Middle frontal gyrus (tissue), 1 donor: ENCODE measurements around the gene COPB1.

ENCODE experiments used
- DNase-seq: peaks from one replicate; pipeline ENCODE4 v3.0.0-alpha.2; 2015; ENCODE audit warnings: low spot score; ENCODE audit errors: extremely low spot score

The COPB1 gene

DNA sequence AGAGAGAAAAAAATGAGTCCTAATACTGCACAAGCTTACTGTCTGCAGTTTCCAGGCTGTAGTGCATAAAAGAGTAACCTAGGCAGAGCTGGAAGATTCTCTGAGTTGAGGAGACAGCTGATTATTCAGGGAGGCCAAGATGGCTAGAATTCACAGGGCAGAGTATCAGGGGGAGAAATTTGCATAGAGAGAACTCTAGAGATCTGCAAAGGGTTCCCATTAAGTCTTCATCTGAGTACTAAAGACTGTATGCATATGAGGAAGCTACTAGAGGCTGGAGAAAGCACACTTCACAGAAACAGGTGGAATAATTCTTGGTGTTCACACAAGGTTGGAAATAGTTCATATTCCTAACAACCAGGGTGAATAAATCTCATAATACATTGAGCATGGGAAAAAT lies 74.0 kb downstream of the COPB1 start:
- DNase-seq = no peak

DNA sequence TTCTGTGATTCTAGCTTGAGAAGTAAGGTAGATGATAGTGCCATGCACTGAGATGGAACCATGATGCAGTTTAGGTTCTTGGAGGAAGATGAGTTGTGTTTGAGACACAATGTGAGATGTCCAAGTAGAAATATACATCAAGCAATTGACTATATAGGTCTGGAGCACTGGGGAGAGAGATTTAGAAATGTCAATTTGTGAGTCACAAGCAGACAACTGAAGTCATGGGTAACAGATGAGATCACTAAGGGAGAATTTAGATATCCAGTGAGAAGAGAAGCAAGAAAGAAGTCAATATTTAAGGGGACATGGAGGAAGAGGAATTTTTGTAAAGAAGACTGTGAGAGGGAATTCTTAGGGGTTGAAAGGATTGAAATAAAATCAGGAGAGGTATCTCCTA lies 75.5 kb downstream of the COPB1 start:
- no peak for DNase-seq

DNA sequence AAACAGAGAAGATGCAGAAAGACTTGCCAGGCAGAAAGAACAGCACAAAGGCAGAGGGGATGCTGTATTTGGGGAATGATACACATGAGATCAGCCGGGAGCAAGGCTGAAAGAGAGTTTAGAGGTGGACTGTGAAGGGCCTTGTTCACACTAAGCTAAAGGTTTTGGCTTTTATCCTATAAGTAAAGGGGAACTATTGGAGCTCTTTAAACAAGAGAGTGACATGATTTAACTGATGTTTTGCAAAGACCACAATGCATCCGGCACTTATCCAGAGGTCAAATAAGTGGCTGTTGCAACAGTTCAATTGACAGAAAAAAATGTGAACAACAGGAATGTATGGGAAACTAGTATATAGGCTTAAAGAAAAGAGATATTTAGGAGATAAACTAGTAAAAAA lies 76.0 kb downstream of the COPB1 start:
- DNase-seq = no peak

DNA sequence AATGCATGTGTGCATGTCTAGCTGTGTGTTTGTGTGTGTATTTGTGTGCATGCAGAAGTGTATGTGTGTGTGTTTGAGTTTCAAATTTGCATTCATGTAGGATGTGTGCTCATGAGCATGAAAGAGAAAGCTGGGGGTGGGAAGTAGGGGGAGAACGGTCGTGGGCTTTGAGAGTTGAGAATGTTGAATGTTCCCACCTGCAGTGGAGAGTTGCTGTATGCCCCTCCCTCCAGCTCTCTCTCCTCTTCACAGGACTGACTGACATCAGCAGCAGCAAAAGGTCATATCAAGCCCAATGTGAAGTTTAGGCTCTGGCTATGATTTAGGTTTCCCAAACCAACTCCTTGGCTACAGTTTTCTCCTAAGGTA lies 76.8 kb downstream of the COPB1 start:
- no peak for DNase-seq

DNA sequence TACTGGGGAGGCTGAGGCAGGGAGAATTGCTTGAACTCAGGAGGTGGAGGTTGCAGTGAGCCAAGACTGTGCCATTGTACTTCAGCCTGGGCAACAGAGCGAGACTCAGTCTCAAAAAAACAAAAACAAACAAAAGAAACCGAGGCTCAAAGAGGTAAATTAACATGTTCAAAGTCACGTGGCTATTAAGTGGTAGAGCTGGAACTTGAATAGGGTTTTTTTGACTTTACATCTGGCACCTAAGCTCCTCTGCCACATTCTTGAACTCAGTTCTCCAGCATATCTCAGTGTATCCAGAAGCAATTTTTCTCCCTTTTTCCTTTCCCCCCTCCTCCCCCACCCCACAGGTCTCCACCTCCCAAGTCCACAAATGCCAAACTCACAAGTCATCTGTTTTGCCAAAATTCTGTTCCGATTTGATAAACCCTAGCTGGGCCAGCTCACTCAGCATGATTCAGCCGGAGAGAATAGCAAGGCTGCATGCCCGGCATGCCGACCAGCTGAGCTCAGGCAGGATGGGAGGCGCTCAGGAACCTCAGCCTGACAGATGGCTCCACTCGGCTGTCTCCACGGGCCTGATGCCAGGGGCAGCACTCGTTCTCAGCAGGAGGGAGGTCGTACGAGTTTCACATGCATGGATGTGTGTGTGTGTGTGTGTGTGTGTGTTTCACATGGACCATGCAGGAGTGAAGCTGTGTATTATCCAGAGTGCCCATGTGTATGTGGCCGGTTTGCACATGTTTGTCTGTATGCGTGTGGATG lies 77.4 kb downstream of the COPB1 start:
- DNase-seq = peak; percentile 36

DNA sequence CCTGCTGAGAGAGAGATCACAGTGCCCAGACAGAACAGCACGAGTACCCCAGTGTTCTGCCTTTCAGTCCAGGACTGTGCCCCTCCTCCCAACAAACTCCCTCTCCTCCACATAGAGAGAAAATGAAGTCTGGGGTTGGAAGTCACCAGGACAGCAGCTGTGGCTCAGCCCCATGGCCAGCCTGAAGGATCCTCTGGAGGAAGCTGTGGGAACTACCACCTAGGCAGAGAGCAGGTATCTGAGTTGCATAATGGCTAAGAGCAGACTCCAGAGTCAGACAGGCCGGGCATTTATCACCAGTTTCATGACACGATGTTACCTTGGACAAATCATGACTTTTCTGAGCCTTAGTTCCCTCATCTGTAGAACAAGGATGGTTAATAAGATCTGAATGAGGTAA lies 79.4 kb downstream of the COPB1 start:
- DNase-seq = no peak

DNA sequence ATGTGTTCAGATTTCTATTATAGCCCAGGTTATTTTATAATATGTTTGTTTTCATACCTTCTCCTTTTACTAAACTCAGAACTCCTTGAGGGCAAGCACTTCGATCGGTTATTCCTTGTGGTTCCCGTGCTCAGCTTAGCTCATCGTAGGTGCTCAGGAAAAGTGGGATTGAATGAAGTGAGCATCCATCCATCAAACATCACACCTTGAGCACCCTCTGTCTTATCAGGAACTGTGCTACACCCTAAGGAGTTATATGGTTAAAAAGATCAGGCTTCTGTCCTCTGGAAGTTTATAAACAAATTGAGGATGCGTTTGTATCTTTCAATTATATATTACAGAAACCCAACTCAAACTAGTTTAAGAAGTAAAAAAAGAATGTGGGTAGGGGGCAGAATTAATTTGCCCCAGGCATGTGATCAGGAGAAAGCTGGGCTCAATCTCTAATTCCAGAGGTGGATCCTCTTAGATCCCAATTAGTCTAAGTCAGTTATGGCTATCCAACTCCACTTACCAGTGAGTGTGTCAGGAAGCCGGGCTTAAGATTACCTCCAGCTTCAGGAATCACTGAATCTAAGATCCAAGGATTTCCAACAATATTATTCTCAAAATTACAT lies 80.7 kb downstream of the COPB1 start:
- no peak for DNase-seq

DNA sequence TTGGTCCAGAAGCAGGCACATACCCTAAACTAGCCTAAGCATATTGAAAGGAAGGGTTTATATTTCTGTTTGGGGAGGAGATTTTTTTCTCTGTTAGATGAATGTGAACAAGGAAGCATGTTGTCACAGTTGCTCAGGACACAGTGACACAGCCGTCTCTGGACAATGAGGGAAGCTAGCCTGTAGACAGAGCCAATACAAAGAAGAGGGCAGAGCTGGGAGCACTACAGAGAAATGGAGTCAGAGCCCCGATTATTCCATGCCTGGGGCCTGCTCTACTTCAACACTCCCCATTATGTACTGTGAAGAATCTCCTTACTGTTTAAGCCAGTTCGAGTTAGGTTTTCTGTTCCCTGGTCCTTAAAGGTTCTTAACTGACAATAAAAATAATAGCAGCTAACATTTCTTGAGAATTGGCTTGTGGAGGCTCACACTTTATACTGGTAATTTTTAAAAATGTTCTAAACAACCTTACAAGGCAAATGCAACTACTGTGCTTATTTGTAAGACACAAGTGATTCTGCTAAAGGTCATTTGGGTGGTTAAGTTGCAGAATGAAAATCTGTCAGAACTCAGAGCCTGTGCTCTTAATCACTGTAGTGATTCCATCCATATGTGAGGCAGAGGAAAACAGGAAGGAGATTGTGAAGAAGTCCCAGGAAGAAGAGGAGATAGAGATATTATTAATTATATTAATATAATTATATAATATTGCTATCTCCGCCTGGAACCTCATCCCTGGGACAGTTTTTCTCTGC lies 81.8 kb downstream of the COPB1 start:
- no peak for DNase-seq

DNA sequence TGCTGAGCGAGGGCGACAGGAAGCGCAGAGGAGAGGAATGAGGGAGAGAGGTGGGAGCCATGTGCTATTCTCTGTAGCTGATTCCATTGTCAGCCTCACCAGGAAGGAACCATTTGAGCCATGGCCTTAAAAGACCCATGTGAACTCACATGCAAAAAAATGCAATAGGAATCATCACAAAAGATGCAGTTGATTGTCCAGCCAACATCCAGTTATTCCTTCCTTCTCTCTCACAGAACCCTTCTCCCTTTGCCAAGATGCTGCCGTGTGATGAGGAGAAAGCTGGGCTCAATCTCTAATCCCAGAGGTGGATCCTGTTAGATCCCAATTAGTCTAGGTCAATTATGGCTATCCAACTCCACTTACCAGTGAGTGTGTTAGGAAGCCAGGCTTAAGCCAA lies 82.4 kb downstream of the COPB1 start:
- DNase-seq = no peak

DNA sequence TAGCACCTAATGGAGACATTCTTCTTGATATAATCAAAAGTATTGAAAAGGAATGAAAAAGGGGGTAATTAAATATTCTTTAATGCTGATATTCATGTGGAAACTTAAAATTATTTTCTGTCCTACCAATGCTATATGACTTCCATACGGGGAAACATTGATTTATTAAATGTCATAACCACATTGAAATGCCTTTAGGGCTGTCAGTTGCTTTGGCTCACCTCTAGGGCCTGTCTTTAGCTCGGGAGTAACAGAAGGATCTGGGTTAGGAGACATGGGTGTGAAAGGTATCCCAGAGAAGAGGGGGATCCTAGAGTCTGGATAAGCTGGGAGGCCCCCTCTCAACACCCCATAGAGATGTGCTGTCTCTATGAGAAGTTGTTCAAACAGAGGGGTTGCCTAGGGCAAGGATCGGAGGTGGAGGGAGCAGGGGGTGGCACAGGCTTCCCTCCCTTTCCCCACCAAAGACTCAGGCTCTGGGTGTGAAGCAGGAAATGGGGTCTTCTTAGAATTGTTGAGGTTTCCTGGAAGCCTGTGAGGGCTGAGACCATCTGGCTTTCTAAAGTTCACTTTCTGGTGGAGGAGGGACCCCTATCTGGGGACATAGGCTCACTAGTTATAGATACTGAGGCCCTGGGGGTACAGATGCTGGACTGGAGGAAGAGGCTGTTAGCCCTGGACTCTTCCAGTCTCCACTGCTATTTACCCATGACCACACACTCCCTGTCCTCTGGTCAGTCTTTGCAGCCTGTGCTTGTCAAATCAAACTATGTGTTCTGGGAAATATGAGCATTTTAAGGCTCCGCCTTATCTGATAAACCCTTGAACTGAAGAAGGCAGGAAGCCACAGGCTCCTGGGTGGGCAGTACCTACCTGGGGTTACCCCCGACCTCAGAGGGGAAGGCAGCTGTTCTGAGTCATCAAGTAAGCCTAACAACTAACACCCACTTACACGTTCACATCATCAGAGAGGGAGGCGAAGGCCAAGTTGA lies 84.8 kb downstream of the COPB1 start:
- DNase-seq = no peak

DNA sequence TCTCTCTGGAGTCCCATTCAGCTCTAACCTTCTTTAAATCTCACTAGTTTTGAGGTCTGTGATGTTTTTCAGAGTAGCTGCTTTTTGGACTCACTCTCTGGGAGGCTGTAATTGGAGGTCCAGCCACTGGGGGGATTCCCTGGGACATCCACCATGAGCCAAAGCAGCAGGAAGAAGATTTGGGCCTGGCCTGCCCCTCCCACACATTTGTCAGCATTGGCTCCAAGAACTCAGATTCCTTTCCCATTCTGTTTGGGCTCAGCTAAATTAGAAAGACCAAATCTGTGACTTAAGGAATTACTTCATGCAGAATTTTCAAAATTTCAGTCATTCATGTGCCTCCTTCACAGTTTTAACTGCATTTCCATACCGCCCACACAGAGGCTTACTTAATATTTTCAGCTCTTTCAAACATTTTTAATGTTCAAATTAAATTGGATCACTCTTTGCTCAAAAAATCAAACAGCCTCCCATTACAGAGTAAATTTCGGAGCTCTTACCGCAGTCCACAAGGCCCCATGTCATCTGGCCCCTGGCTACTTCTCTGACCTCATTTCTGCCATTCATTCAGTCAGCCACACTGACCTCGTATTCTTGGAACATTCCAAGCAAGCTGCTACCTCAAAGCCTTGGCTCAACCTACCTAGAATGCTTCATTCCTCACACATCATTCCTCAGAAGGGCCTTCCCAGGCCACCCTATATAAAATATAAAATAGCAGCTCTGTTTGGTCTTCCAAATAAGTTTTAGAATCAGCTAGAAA lies 86.1 kb downstream of the COPB1 start:
- no peak for DNase-seq

DNA sequence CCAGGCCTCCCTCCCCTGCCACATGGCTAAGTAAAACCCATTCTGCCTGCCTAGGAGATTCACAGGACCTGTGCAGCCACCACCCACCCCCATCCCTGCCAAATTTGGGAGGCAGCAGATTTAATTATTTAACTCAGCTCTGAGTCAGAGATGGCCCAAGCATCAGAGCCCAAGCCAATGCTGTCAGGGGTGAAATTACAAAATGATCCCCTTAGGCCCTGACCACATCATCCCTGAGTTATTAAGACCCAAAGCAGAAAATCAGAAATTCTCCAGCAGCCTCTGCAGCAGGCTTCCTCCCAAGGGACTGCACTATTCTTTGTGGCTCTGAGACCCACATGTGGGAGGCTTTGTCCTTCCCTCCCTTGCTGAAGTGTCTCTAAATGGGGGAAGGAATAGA lies 87.8 kb downstream of the COPB1 start:
- no peak for DNase-seq

DNA sequence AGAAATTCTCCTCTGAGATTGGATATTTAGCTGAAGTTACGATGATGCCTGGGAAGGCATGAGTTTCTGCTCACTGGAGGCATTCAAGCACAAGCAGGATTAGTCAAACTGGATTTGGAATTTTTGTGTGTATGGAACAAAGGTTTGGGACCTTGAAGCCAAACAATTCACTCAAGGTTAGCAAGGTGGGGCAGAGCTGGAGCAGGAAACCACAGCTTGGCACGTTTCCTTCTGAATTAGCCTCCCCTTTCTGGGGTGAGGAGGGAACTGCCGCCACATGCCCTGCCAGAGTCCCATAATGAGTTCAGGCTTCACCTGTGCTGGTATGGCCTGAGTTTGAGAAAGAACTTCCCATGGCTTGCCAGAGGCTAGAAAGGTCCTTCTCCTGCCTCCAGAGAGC lies 89.7 kb downstream of the COPB1 start:
- no peak for DNase-seq

DNA sequence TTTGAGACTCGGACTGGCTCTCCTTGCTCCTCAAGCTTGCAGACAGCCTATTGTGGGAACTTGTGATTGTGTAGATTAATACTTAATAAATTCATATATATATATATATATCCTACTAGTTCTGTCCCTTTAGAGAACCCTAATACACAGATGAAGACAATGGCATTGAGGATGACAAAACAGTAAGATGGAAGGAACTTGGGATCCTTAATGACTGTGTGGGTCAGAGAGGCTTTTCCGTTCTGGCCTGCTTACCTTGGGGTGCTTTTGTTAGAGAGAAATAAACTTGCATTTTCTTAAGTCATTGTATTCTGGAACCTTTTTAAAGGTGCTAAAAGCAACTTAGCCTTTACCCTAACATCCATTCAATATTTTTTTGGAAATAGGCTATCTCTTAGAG lies 91.0 kb downstream of the COPB1 start:
- DNase-seq = no peak
